ENCODE measurements around the gene TULP1.

TULP1 gene

DNA sequence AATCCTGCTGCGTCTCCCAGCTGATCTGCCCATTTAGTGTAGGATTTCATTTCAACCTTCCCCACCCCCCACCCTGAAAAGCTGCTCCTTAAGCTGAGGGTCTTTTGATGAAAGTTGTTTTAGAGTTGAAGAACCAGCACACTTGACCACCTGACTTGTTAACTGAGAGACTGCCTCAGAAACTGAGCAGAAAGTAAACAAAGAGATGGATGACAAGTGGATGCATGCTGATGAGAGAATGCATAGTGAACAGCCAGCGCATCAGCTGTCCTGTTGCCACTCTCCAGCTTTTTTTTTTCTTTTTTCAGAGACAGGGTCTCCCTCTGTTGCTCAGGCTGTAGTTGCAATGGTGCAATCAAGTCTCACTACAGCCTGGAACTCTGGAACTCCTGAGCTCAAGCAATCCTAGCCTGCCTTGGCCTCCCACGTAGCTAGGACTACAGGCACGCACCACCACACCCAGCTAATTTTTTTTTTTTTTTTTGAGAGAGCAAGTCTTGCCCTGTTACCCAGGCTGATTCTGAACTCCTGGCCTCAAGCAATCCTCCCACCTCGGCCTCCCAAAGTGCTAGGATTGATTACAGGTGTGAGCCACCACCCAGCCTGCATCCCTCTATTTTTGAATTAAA lies 35.0 kb downstream of the TULP1 start:
- H3K4me3 ChIP-seq (ENCODE audit: low read depth, low read length): no peak overlapping the region
- TF ChIP-seq MYC (IDR thresholded peaks at IDR 0.05; ENCODE audit: low read depth, low read length) (no peak), POLR2A (IDR thresholded peaks at IDR 0.05; ENCODE audit: extremely low read depth, insufficient read length) (no peak), MAX (IDR thresholded peaks at IDR 0.05; ENCODE audit: low read depth, low read length) (no peak), CTCF (IDR thresholded peaks at IDR 0.05; ENCODE audit: low read depth, low read length) (no peak)
- DNase-seq (ENCODE audit: low read depth): no peak

DNA sequence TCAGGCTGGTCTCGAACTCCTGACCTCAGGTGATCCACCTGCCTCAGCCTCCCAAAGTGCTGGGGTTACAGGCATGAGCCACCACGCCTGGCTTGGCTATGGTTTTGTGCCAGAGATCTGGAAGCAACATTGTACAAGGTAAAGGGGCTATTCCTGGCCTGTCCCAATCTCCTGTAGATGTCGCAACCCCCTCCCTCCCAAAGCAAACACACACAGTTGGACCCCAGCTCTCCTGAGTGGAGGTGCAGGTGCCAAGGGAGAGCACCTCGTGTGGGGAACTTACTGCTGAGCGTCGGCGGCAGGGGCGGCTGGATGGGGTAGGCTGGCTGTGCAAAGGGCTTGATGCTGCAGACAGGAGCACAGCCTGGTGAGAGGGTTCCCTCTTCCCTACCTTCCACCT lies 35.7 kb downstream of the TULP1 start:
- no peak for DNase-seq (ENCODE audit: low read depth)
- H3K4me3 ChIP-seq (ENCODE audit: low read depth, low read length): no peak overlapping the region
- no peak for TF ChIP-seq POLR2A (IDR thresholded peaks at IDR 0.05; ENCODE audit: extremely low read depth, insufficient read length)
- no peak for TF ChIP-seq MAX (IDR thresholded peaks at IDR 0.05; ENCODE audit: low read depth, low read length)

- DNase-seq (ENCODE audit: low read depth): no peak
- no peak overlapping the region for H3K4me3 ChIP-seq (ENCODE audit: low read depth, low read length)
- TF ChIP-seq CTCF (IDR thresholded peaks at IDR 0.05; ENCODE audit: low read depth, low read length) (no peak), MAX (IDR thresholded peaks at IDR 0.05; ENCODE audit: low read depth, low read length) (no peak), MYC (IDR thresholded peaks at IDR 0.05; ENCODE audit: low read depth, low read length) (no peak), POLR2A (IDR thresholded peaks at IDR 0.05; ENCODE audit: extremely low read depth, insufficient read length) (no peak)
Observed at GRCh38 chr6:35476004-35476403, 36.7 kb downstream of the TULP1 start.

- no peak for DNase-seq (ENCODE audit: low read depth)
- TF ChIP-seq CTCF (IDR thresholded peaks at IDR 0.05; ENCODE audit: low read depth, low read length): no peak
- no peak overlapping the region for H3K4me3 ChIP-seq (ENCODE audit: low read depth, low read length)
Observed at GRCh38 chr6:35475573-35475972, 37.1 kb downstream of the TULP1 start.

- DNase-seq (ENCODE audit: low read depth): no peak
- no peak overlapping the region for H3K4me3 ChIP-seq (ENCODE audit: low read depth, low read length)
- TF ChIP-seq MAX (IDR thresholded peaks at IDR 0.05; ENCODE audit: low read depth, low read length) (no peak), MYC (IDR thresholded peaks at IDR 0.05; ENCODE audit: low read depth, low read length) (no peak), POLR2A (IDR thresholded peaks at IDR 0.05; ENCODE audit: extremely low read depth, insufficient read length) (no peak), CTCF (IDR thresholded peaks at IDR 0.05; ENCODE audit: low read depth, low read length) (no peak)
Observed at GRCh38 chr6:35474942-35475570, 37.6 kb downstream of the TULP1 start.

- no peak overlapping the region for H3K4me3 ChIP-seq (ENCODE audit: low read depth, low read length)
- TF ChIP-seq POLR2A (IDR thresholded peaks at IDR 0.05; ENCODE audit: extremely low read depth, insufficient read length): peak; percentile 36
- TF ChIP-seq MYC (IDR thresholded peaks at IDR 0.05; ENCODE audit: low read depth, low read length): no peak
- DNase-seq (ENCODE audit: low read depth): peak; percentile 55
Observed at GRCh38 chr6:35474131-35474941, 38.4 kb downstream of the TULP1 start.

Measured in NB4 (cell line).